GM18519 (cell line): Measurements from ENCODE around the gene SLAIN2.
"Not testable (repeated sequence)": the region's sequence is repeated elsewhere in the genome, so short reads cannot be mapped to it uniquely, and the experiment has no call there.

Experiments
- ATAC-seq: cut with Tn5 transposase; IDR thresholded peaks from one replicate; pipeline ENCODE4 v1.9.1; 2021; ENCODE audit warnings: mild to moderate bottlenecking, moderate library complexity; ENCODE audit not compliant: unreplicated experiment, low FRiP score

The SLAIN2 gene

DNA sequence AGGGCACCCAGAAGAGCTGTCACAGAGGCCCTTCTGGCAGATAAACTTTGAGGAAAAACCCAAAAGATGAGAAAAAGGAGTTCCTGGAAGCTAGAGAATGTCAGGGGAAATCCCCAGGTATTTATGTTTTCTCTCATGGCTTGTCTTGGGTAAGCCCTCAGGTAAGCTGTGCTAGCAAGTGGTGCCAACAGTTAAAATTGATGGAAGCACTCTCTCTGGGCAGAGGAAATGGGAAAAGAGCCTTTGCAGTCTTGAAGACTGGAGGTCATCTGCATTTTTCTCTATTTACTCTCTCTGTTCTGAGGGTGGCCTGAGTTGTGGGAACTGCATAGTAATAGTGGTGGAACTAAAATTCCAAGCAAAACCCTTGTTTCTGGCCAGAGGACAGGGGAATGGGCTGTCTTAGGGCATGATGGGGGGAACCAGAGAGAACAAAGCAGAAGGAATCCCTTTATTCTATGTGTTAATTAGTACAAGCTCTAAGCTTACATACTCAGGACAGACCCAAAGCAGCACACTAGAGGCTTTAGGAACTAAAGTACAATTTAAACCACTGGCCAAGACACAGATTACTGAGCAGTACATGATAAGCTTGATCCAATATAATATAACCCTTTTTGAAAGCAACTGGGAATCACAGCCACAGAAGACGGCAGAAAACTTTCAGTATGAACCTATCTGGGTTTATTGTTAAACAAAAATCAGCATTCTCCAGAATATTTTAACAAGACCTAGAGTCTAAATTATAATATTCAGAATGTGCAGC is 88.6 kb downstream of the SLAIN2 start:
- no peak for ATAC-seq

DNA sequence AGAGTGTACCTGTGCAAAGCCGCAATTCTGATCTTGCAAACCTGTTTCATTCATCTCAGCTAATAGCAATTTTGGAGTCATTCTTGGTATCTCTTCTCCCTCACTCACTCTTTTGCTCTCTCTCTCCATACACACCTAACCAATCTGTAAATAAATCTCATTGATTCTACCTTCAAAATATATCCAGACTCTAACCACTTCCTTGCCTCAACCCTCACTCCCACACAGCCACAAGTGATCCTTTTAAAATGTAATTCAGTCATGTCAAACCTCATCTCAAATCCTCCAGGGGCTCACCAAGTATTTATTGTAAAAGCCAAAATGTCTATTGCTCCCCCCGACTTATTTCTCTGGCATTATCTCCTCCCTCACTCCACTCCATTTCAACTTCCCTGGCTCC is 90.1 kb downstream of the SLAIN2 start:
- no peak for ATAC-seq

DNA sequence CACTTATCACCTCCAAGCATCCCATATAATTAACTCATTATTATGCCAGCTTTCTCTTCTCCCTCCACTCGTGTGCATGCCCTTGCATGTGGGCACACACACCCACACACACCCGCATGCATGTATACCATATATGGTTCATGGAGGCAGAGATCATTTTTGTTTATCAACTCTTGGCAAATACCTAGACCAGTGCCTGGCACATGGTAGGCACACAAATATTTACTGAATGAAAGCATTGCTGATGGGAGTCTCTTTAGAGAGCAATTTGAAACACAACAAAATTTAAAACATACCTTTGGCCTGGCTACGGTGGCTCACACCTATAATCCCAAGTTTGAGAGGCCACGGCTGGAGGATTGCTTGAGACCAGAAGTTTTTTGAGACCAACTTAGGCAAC is 90.7 kb downstream of the SLAIN2 start:
- no peak for ATAC-seq

DNA sequence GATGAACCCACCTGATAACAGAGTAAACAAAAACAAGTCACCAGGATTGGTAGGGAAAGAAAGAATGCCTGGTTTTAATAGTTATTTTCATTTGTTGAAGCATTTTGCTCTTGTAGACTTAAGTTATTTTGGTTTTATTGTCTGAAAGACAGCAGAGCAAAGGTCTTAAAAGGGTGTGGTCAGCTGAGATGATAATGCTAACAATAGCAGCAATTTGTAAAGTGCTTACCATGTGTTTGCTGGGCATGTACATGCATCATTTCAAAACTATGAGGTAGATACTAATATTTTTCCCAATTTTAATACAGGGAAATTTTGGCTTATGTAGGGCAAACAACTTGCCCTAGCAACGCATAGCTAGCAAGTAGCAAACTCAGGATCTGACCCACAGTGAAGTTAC is 95.0 kb downstream of the SLAIN2 start:
- no peak for ATAC-seq

DNA sequence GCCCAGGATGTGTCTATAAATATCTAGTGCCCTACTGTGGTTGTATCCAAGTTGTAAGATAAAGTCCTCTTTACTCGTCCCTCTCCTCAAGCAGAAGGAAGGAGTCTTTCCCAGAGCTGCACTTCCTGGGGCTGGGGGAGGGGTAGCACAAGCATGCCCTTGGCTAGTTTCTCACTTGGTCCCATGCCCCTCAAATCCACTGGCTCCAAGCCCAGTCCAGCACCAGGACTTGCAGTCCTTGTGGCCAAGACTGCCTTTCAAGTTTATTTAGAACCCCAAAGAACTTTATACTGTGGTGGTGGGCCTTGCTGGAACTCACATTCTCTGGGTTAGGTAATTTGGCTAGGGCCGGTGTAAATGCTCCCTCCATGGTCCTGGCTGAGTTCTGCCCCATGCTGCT is 98.7 kb downstream of the SLAIN2 start:
- no peak for ATAC-seq

DNA sequence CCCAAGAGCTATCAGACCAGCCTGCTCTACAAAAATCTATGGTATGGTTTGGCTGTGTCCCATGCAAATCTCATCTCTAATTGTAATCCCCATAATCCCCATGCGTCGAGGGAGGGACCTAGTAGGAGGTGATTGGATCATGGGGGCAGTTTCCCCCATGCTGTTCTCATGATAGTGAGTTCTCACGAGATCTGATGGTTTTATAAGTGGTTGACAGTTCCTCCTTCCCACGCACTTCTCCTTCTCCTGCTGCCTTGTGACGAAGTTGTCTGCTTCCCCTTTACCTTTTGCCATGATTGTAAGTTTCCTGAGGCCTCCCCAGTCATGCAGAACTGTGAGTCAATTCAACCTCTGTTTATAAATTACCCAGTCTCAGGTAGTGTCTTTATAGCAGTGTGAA is 99.6 kb downstream of the SLAIN2 start:
- not testable (repeated sequence) for ATAC-seq

DNA sequence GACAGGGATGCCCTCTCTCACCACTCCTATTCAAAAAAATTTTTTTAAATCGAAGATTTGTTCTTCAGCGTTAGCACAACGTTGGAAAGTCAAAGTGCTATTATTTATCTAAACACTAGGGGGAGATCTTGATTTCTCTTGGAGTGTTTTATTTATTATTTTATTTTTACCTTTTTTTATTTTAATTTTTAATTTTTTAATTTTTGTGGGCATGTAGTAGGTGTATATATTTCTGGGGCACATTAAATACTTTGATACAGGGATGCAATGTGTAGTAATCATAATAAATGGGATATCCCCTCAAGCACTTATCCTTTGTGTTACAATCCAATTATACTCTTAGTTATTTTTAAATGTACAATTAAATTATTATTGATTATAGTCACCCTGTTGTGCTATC is 104.4 kb downstream of the SLAIN2 start:
- no peak for ATAC-seq

DNA sequence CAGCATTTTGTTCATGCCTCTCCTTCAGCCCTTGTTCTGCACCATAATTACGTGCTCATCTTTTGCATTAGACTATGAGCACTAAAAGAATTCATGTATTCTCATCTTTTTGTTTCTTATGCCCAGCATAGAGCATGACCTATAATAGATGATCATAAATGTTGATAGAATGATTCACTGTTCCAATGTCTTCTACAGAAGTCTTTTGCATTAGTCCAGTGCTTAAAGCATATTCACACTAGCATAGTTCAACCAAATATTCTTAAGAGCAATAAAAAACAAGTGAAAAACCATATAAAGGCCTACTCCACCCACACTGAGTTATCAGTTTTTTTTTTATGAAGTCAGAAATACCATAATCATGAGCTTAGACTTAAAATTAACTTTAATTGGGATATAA is 105.3 kb downstream of the SLAIN2 start:
- ATAC-seq = no peak

DNA sequence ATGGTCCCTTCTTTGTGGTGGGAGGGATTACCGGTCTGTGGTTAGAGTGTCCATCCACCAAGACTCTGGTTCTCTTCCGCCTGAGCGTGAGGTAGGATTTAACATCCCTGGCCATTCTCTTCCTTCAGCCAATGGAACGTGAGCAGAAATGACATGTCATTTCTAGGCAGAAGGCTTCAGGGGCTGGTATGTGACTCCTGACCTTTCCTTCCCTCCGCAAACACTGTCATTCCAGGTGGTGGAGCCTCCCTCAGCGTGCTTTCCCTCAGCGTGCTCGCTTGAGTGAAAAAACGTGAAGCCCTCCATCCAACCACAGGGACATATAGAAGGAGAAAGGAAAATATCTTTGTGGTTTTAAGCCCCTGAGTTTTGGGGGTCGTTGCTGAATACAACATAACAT is 107.8 kb downstream of the SLAIN2 start:
- ATAC-seq = no peak

DNA sequence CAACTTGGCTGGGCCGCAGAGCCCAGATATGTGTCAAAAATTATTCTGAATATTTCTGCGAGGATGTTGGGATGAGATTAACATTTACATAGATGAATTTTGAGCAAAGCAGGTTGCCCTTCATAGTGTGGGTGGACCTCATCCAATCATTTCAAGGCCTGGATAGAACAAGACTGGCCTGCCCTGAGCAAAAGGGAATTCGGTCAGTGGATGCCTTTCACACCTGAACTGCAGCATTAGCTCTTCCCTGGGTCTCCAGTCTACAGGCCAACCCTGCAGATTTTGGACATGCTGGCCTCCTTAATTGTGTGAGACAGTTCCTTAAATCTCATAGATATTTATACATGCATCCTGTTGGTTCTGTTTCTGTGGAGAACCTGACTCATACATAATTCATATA is 109.4 kb downstream of the SLAIN2 start:
- ATAC-seq = no peak

DNA sequence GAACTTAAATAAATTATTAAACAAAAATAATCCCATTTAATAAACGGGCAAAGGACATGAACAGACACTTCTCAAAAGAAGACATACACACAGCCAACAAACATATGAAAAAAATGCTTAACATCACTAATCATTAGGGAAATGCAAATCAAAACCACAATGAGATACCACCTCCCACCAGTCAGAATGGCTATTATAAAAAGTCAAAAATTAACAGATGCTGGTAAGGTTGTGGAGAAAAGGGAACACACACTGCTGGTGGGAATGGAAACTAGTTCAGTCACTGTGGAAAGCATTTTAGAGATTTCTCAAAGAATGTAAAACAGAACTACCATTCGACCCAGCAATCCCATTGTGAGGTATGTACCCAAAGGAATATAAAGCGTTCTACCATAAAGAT is 110.3 kb downstream of the SLAIN2 start:
- ATAC-seq = not testable (repeated sequence)

DNA sequence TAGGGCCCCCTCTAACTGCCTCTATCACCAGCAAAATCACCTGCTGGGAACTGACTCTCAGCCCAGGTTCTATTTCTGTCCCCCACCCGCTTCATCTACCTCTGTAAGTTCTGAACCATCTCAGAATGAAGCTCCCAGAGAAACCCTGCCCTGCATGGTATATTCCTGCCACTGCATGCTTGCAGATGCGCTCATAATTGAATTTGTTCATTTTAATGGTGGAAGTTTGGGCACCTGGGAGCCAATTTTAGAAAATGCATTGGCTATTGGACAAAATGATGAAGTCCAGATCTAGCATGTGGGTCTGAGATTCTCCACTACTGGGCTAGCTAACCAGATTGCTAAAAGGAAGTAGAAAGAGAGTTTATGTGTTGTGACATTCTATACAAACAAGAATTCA is 113.3 kb downstream of the SLAIN2 start:
- no peak for ATAC-seq

DNA sequence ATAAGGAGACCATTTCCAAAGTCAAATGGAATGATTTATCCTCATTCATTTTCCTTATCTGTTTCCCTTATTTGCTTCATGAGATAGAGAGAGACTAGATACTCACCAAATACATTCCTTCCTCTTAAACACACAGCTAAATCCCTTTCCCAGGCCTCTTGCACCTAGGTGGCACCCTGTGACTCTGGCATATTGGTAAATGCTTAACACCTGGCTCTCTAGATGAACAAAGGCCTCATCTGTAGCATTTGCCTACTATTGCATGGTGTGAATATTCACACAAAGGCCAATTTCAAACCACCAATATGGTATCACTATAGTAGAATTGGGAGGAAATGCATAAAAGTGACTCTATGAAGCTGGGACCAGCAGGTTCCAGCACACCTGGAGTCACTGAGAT is 119.7 kb downstream of the SLAIN2 start:
- ATAC-seq = no peak

DNA sequence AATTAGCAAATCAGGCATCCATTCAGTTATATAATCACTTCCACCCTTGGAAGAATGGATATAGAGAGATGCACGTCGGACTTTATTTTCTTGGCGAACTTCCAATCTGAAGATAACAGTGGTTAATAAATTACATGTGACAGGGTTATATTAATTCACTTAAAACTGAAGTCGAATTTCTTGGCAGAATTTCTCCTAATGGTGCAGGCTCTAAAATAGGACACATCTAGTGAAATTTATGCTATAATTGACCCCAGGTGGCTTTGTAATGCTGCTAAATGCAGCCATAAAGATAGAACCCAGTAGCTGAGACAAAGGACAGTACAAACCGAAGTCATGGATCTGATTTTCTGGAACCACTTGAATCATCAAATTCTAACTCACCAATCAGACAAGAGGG is 121.0 kb downstream of the SLAIN2 start:
- no peak for ATAC-seq

DNA sequence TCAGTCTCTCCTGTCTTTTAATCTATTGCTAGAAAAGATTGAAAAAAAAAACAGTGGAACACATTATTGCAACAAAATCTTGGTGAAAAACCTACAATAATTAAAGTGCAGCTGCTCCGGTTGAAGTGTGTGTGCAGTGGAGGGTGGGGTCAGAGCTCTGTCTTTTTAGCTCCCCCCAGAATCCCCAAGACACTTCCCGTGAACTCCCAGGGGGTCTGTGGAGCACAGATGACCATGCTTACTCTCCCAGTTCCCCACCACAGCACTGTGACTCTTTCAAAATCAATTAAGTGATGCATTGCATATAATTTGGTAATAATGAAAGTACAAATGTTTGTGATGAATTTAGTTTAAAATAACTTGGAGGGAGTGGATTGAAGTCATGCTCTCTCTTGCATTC is 126.1 kb downstream of the SLAIN2 start:
- no peak for ATAC-seq

DNA sequence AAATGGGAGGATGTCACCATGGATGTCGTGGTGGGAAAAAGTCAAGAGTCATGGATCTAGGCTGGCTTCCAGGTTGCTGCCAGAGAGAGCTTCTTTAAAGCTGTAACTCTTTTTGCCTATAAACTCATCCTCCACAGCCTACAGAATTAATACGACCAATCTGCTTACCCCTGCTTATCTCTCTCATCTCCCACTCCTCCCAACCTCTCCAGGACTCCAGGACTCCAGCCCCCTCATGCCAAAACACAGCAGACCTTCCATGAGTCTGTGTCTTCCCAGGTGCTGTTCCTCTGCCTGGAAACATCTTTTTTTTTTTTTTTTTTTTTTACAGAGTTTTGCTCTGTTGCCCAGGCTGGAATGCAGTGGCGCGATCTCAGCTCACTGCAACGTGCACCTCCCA is 126.6 kb downstream of the SLAIN2 start:
- no peak for ATAC-seq

DNA sequence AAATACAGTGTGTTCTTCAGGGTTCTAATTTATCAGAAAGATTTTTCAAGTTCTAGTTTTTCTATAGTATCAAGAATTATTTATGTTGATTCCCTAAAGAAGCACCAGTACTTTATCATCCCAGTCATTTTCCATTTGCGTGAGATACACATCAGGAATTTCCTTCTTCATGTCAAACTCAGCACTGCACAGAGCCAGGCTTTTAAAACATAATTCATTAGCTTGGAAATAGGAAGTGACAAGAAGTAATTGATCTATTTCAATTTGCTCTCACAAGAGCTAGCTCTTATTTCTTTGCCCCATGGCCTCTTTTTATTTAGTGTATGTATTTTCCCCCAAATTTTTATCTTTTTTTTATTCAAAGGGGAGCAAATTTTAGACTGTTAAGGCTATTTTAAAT is 128.8 kb downstream of the SLAIN2 start:
- no peak for ATAC-seq

DNA sequence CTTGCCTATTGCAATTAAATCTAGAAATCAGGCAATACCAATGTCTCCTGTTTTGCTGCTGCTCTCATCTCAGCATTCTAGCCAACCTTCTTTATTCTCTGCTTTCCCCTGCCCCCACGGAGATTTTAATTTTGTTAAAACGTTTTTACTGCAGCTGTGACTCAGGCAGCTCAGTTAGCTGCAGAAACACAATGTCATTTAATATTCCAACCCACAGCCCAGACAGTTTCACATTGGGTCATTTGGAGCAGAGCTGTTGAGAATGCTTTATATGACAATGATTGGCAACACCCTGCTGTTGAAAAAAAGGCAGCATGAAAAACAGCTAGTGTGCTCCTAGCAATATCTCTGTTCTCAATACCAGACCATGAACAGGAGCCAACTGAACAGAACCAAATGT is 129.2 kb downstream of the SLAIN2 start:
- ATAC-seq = no peak

DNA sequence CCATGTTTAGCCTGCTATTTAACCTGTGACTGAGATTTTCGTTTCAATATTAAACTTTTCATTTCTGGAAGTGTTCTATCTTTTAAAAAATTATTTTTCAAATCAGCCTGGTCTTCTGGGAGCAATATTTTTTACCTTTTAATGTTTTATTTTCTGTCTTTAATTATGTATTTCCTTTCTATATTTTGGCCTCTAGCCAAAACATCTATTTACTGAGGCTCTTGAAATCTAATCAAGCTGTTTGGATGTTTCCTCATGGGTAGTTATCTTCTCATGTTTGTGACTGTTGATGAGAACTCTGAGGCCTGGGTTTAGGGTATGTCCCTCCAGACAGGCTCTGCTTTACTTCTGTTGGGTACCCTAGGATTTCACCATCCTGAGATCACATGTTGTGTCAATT is 131.5 kb downstream of the SLAIN2 start:
- no peak for ATAC-seq

DNA sequence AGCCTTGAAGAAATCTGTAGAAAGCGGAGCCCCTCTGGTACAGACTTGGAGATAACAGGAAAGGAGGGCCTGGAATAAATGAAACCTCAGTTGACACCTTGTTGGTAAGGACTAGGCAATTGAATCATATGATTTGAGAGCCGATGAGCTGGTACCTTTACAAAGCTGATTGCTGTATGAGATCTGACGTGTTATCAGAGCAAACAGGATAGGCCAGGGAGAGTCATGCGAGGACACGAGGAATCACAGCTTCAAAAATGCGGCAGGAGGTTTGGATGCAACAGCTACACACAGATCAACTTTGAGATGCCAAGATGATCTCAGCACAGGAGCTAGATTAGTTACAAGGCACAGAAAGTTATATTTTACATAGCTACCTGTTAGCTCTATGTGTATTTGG is 134.4 kb downstream of the SLAIN2 start:
- ATAC-seq = no peak
